CD14-positive monocyte (primary cell): ENCODE measurements around the gene OR4D1. TPM values are rescaled to one million over a fixed set of nuclear protein-coding genes. Genes with fewer than 3 reads are reported as not detected.
"Not testable (repeated sequence)": the region's sequence is repeated elsewhere in the genome, so short reads cannot be mapped to it uniquely, and the experiment has no call there.

Experiments
- DNase-seq, 3 donors: peaks; one replicate each; pipeline ENCODE4 v3.0.0-alpha.2; 2011 to 2022
- H2AFZ ChIP-seq: 2 replicates; pipeline ENCODE4 v1.6.0; 2012; ENCODE audit warnings: mild to moderate bottlenecking, low read depth, low read length, inconsistent platforms; ENCODE audit not compliant: insufficient read depth, poor library complexity, severe bottlenecking
- H3K27ac ChIP-seq, 2 donors: 1 replicate in 1 of 2; 2 replicates in 1 of 2; pipeline ENCODE4 v1.5.1; 2012 to 2013; ENCODE audit warnings: low read length in 2 of 2, control low read depth in 1 of 2, inconsistent platforms in 1 of 2, low read depth in 1 of 2, mild to moderate bottlenecking in 1 of 2
- H3K27me3 ChIP-seq, 2 donors: one replicate each; pipeline versions ENCODE4 v1.6.0 to v1.6.1; 2011 to 2013; ENCODE audit warnings: low read length in 2 of 2; ENCODE audit not compliant: control insufficient read depth in 2 of 2, insufficient read depth in 2 of 2
- H3K36me3 ChIP-seq, 2 donors: replicated peaks in 1 of 2; 1 replicate in 1 of 2; 2 replicates in 1 of 2; pipeline versions ENCODE4 v1.5.1 to v1.6.1; 2012 to 2013; ENCODE audit warnings: low read length in 2 of 2, control low read depth in 1 of 2, inconsistent platforms in 1 of 2, mild to moderate bottlenecking in 1 of 2; ENCODE audit not compliant: insufficient read depth in 2 of 2, control insufficient read depth in 1 of 2
- H3K4me1 ChIP-seq, 2 donors: 1 replicate in 1 of 2; 2 replicates in 1 of 2; pipeline versions ENCODE4 v1.5.1 to v1.6.1; 2012 to 2013; ENCODE audit warnings: low read length in 2 of 2, control low read depth in 1 of 2, inconsistent platforms in 1 of 2, mild to moderate bottlenecking in 1 of 2, moderate library complexity in 1 of 2; ENCODE audit not compliant: insufficient read depth in 2 of 2, control insufficient read depth in 1 of 2
- H3K4me2 ChIP-seq: replicated peaks from 2 replicates; pipeline ENCODE3; 2012; ENCODE audit warnings: low read length, moderate library complexity, mild to moderate bottlenecking; ENCODE audit not compliant: poor library complexity, severe bottlenecking; ENCODE audit errors: extremely low read depth
- H3K4me3 ChIP-seq, 3 experiments: fragments of 200-600 bp in 1 of 3; sonication (generic) in 1 of 3; replicated peaks in 1 of 3; 1 replicate in 2 of 3; 2 replicates in 1 of 3; pipeline ENCODE4 v1.5.1; 2011 to 2013; ENCODE audit warnings: low read length in 3 of 3, mild to moderate bottlenecking in 3 of 3, control low read depth in 2 of 3, low read depth in 2 of 3, inconsistent platforms in 1 of 3, moderate library complexity in 1 of 3
- H3K79me2 ChIP-seq: 2 replicates; pipeline ENCODE4 v1.6.0; 2012; ENCODE audit warnings: mild to moderate bottlenecking, control low read depth, inconsistent platforms, low read length, moderate library complexity; ENCODE audit not compliant: insufficient read depth
- H3K9ac ChIP-seq: 2 replicates; pipeline ENCODE4 v1.6.0; 2017; ENCODE audit warnings: low read length, mild to moderate bottlenecking; ENCODE audit not compliant: insufficient read depth, poor library complexity, severe bottlenecking
- H3K9me3 ChIP-seq, 2 donors: replicated peaks in 1 of 2; 1 replicate in 1 of 2; 2 replicates in 1 of 2; pipeline versions ENCODE4 v1.5.1 to v1.6.1; 2012 to 2013; ENCODE audit warnings: low read length in 2 of 2, control low read depth in 1 of 2; ENCODE audit not compliant: control insufficient read depth in 1 of 2, insufficient read depth in 1 of 2
- H4K20me1 ChIP-seq: 2 replicates; pipeline ENCODE4 v1.6.0; 2012; ENCODE audit warnings: mild to moderate bottlenecking, low read length, control low read depth, moderate library complexity; ENCODE audit not compliant: insufficient read depth
- H3K27ac Mint-ChIP-seq, 7 donors: one replicate each; pipeline ENCODE4 v1.8.0; 2020; ENCODE audit warnings: mild to moderate bottlenecking in 7 of 7, mixed read lengths in 7 of 7, moderate library complexity in 6 of 7, inconsistent platforms in 2 of 7
- H3K27me3 Mint-ChIP-seq, 3 donors: one replicate each; pipeline ENCODE4 v1.8.0; 2021 to 2022; ENCODE audit warnings: low read depth in 3 of 3, mild to moderate bottlenecking in 3 of 3, mixed read lengths in 3 of 3, moderate library complexity in 3 of 3, inconsistent platforms in 1 of 3
- H3K36me3 Mint-ChIP-seq, 2 donors: one replicate each; pipeline ENCODE4 v1.8.0; 2020; ENCODE audit warnings: mixed read lengths in 2 of 2, inconsistent platforms in 1 of 2, mild to moderate bottlenecking in 1 of 2
- H3K4me1 Mint-ChIP-seq: one replicate; pipeline ENCODE4 v1.8.0; 2020; ENCODE audit warnings: mild to moderate bottlenecking, mixed read lengths
- H3K4me3 Mint-ChIP-seq, 2 donors: one replicate each; pipeline ENCODE4 v1.8.0; 2020; ENCODE audit warnings: mild to moderate bottlenecking in 2 of 2, mixed read lengths in 2 of 2, moderate library complexity in 1 of 2
- H3K9me3 Mint-ChIP-seq, 7 donors: one replicate each; pipeline ENCODE4 v1.8.0; 2020 to 2022; ENCODE audit warnings: mixed read lengths in 7 of 7, mild to moderate bottlenecking in 6 of 7, moderate library complexity in 6 of 7, inconsistent platforms in 2 of 7
- CTCF ChIP-seq: fragments of 200-600 bp; IDR thresholded peaks from one replicate; pipeline ENCODE4 v1.8.0; 2022; ENCODE audit warnings: antibody characterized with exemption, mild to moderate bottlenecking
- WGBS: methylation state at CpG from one replicate; pipeline ENCODE4 v1.1.5; 2013; ENCODE audit warnings: missing lambda C conversion rate; ENCODE audit not compliant: insufficient coverage; 5-methylcytosine and 5-hydroxymethylcytosine counted together
- intact Hi-C, 2 donors: fragments of 100-400 bp; cut with micrococcal nuclease; formaldehyde crosslinking; loops; one replicate each; pipeline versions ENCODE4 v1.15.0 to v1.15.1; 2023
- polyA minus RNA-seq: library from RNA; depleted of rRNA, polyadenylated mRNA; stranded (reverse); fragments of >200 nt; gene quantifications from 2 replicates; pipeline ENCODE4 v1.2.3, GENCODE V29; 2012
- polyA plus RNA-seq, 3 donors: library from polyadenylated mRNA; depleted of rRNA in 1 of 3; unstranded in 2 of 3; stranded (reverse) in 1 of 3; fragments of 300-500 nt in 2 of 3; fragments of >200 nt in 1 of 3; fragmentation: Illumina TruSeq in 2 of 3; gene quantifications; 1 replicate in 2 of 3; 2 replicates in 1 of 3; pipeline ENCODE4 v1.2.3, GENCODE V29; 2012 to 2021
- total RNA-seq, 12 experiments: library from RNA in 1 of 12; stranded (reverse) in 1 of 12; fragments of 120-200 nt in 1 of 12; gene quantifications; one replicate each; pipeline ENCODE4 v1.2.4 and lab custom pipeline; 2013 to 2026; ENCODE audit warnings: mixed read lengths in 6 of 12, inconsistent platforms in 1 of 12

The OR4D1 gene
- 0.02 TPM for total RNA-seq (2013)
- polyA plus RNA-seq (under 1 TPM in 1 of 3 donors, not detected in 2; 0.03 TPM), polyA minus RNA-seq (under 0.01 and 0.08 TPM in 2 replicates), total RNA-seq (lab: John Stamatoyannopoulos, UW) (0 to 0.92 (median 0.04) reads per million in 11 experiments)

GRCh38 chr17:58147930-58148434 lies at the start of gene OR4D1:
OR4D1 (plus strand) TSS chr17:58148384; CDS start chr17:58155154, 6,770 bp downstream.
- peaks cover 14 to 31% (median 17%) of the 10 kb centered on the region in 3 donors for H3K27me3 Mint-ChIP-seq

GRCh38 chr17:58100506-58100905 lies 47.7 kb upstream of the OR4D1 start:
- intact Hi-C loops = no loop called here
- peaks cover 0 to 6% of the 10 kb centered on the region in 2 donors for H3K36me3 Mint-ChIP-seq
- H3K27me3 Mint-ChIP-seq = peaks cover 10 to 14% (median 12%) of the 10 kb centered on the region in 3 donors
- no peaks in the 10 kb centered on the region for H3K4me1 ChIP-seq
- TF ChIP-seq CTCF = peak; percentile 3
- peak overlapping the region in 1 of 2 donors; percentile 29 for H3K4me3 Mint-ChIP-seq
- peaks cover 3 to 5% of the 10 kb centered on the region in 2 donors for H3K27me3 ChIP-seq
- H3K4me1 Mint-ChIP-seq = no peaks in the 10 kb centered on the region
- no peak overlapping the region for H3K27ac Mint-ChIP-seq
- H2AFZ ChIP-seq = no peak overlapping the region
- H3K36me3 ChIP-seq = no peaks in the 10 kb centered on the region
- no peak overlapping the region for H3K9ac ChIP-seq
- DNase-seq = no peak
- H4K20me1 ChIP-seq = no peaks in the 10 kb centered on the region
- H3K79me2 ChIP-seq = no peaks in the 10 kb centered on the region
- no peaks in the 10 kb centered on the region for H3K9me3 ChIP-seq
- no peak overlapping the region for H3K4me3 ChIP-seq
- H3K9me3 Mint-ChIP-seq = no peaks in the 10 kb centered on the region
- no peak overlapping the region for H3K4me2 ChIP-seq
- H3K27ac ChIP-seq = no peak overlapping the region

More at GRCh38 chr17:58147930-58148434, at the start of gene OR4D1:
- Histone ChIP-seq H3K27me3 (peaks cover 4 to 16% of the 10 kb centered on the region in 2 donors), H3K4me3 (no peak within 1 kb of the TSS), H3K9ac (no peak within 1 kb of the TSS), H3K4me2 (no peak within 1 kb of the TSS), H4K20me1 (no peaks in the 10 kb centered on the region), H3K9me3 (peaks cover 9 to 24% of the 10 kb centered on the region in 2 donors), H3K36me3 (no peaks in the 10 kb centered on the region), H3K79me2 (no peaks in the 10 kb centered on the region), H2AFZ (no peak within 1 kb of the TSS), H3K27ac (no peak within 1 kb of the TSS), H3K4me1 (peaks cover 6% of the 10 kb centered on the region in 2 donors)
- H3K4me3 Mint-ChIP-seq = no peak within 1 kb of the TSS
- no peak for DNase-seq
- TF ChIP-seq CTCF = no peak
- H3K36me3 Mint-ChIP-seq = no peaks in the 10 kb centered on the region
- peak within 1 kb of the TSS in 1 of 7 donors; percentile 68 for H3K27ac Mint-ChIP-seq
- H3K4me1 Mint-ChIP-seq = peaks cover 8% of the 10 kb centered on the region
- H3K9me3 Mint-ChIP-seq = peaks cover 20 to 34% (median 26%) of the 10 kb centered on the region in 7 donors
- WGBS = no CpG with 5 or more reads among the region's 1 CpG
- intact Hi-C loops = no loop called here

GRCh38 chr17:58101898-58102297 lies 46.3 kb upstream of the OR4D1 start:
- DNase-seq, H3K4me1 ChIP-seq, H3K27ac Mint-ChIP-seq, H3K9ac ChIP-seq, H3K4me3 ChIP-seq, H3K36me3 Mint-ChIP-seq, H3K9me3 ChIP-seq, H4K20me1 ChIP-seq, H3K4me2 ChIP-seq, H3K27me3 ChIP-seq, H3K27ac ChIP-seq, H3K4me1 Mint-ChIP-seq, H3K36me3 ChIP-seq, H2AFZ ChIP-seq, intact Hi-C loops, H3K9me3 Mint-ChIP-seq, H3K79me2 ChIP-seq: not testable (repeated sequence)
- Mint-ChIP-seq H3K4me3 (peak overlapping the region in 1 of 2 donors; percentile 30), H3K27me3 (peaks cover 10 to 14% (median 12%) of the 10 kb centered on the region in 3 donors)
